GM19372 (cell line): ENCODE measurements around the gene KATNAL1.
"Not testable (repeated sequence)": the region's sequence is repeated elsewhere in the genome, so short reads cannot be mapped to it uniquely, and the experiment has no call there.

Experiments used
- ATAC-seq: cut with Tn5 transposase; IDR thresholded peaks from one replicate; pipeline ENCODE4 v1.9.1; 2021; ENCODE audit warnings: mild to moderate bottlenecking, low read depth, moderate library complexity; ENCODE audit not compliant: unreplicated experiment

Gene KATNAL1

GRCh38 chr13:30295116-30295515 lies 12.2 kb downstream of the KATNAL1 start:
- no peak for ATAC-seq

- no peak for ATAC-seq
Measured at GRCh38 chr13:30294004-30294403, 13.3 kb downstream of the KATNAL1 start.

GRCh38 chr13:30292325-30292724 lies 15.0 kb downstream of the KATNAL1 start:
- no peak for ATAC-seq

GRCh38 chr13:30290812-30291436 lies 16.4 kb downstream of the KATNAL1 start:
- no peak for ATAC-seq

- no peak for ATAC-seq
Measured at GRCh38 chr13:30289533-30289932, 17.8 kb downstream of the KATNAL1 start.

- ATAC-seq, result not testable (repeated sequence)
Measured at GRCh38 chr13:30286059-30286458, 21.3 kb downstream of the KATNAL1 start.

GRCh38 chr13:30276178-30276577 lies 31.2 kb downstream of the KATNAL1 start:
- no peak for ATAC-seq

- ATAC-seq, result no peak
Measured at GRCh38 chr13:30274083-30274482, 33.3 kb downstream of the KATNAL1 start.

GRCh38 chr13:30270035-30270434 lies 37.3 kb downstream of the KATNAL1 start:
- ATAC-seq, result not testable (repeated sequence)

GRCh38 chr13:30268673-30269072 lies 38.7 kb downstream of the KATNAL1 start:
- ATAC-seq, result no peak

- ATAC-seq, result no peak
Measured at GRCh38 chr13:30266756-30267155, 40.6 kb downstream of the KATNAL1 start.

GRCh38 chr13:30259149-30259733 lies 48.1 kb downstream of the KATNAL1 start:
- not testable (repeated sequence) for ATAC-seq

- ATAC-seq, result no peak
Measured at GRCh38 chr13:30257468-30258099, 49.8 kb downstream of the KATNAL1 start.

- no peak for ATAC-seq
Measured at GRCh38 chr13:30256713-30257467, 50.5 kb downstream of the KATNAL1 start.

GRCh38 chr13:30255696-30256095 lies 51.7 kb downstream of the KATNAL1 start:
- no peak for ATAC-seq

- no peak for ATAC-seq
Measured at GRCh38 chr13:30253830-30254229, 53.5 kb downstream of the KATNAL1 start.

GRCh38 chr13:30247406-30247805 lies 59.9 kb downstream of the KATNAL1 start:
- ATAC-seq, result no peak

- no peak for ATAC-seq
Measured at GRCh38 chr13:30241532-30241931, 65.8 kb downstream of the KATNAL1 start.

GRCh38 chr13:30240608-30241007 lies 66.7 kb downstream of the KATNAL1 start:
- no peak for ATAC-seq

GRCh38 chr13:30235216-30235615 lies 72.1 kb downstream of the KATNAL1 start:
- no peak for ATAC-seq

GRCh38 chr13:30234619-30235162 lies 72.7 kb downstream of the KATNAL1 start:
- no peak for ATAC-seq
